Muscle of leg (tissue), 9 donors: ENCODE measurements around the gene TEN1. TPM values are rescaled to one million over a fixed set of nuclear protein-coding genes. Genes with fewer than 3 reads are reported as not detected.

Source experiments
- polyA plus RNA-seq, 8 donors: library from polyadenylated mRNA; unstranded; fragments of 120-200 nt; gene quantifications; one replicate each; pipeline versions ENCODE4 v1.2.1 to v1.2.3, GENCODE V29; 2013; ENCODE audit warnings: inconsistent platforms in 1 of 8, low replicate concordance in 1 of 8; ENCODE audit not compliant: insufficient read length in 8 of 8, insufficient read depth in 1 of 8
- total RNA-seq: library from RNA; stranded (reverse); fragments of 120-200 nt; gene quantifications from one replicate; pipeline ENCODE4 v1.2.4, GENCODE V29; 2013

TEN1 gene
- total and polyA plus RNA-seq, 9 donors = 8.8 to 19.5 (median 12.3) TPM

Other genes with a start within 250 kb of the TEN1 start
- 27.7 TPM for gene GALK1, start 214.0 kb upstream of the TEN1 start, total RNA-seq
- gene GALK1, start 214.0 kb upstream of the TEN1 start, polyA plus RNA-seq = 10 to 100 TPM; 28.2 to 38.5 (median 32.1) TPM
- gene UNK, start 194.4 kb upstream of the TEN1 start, total RNA-seq = 18.6 TPM
- 10 to 100 TPM; 22.4 to 33.8 (median 29.0) TPM for gene UNK, start 194.4 kb upstream of the TEN1 start, polyA plus RNA-seq
- 3.4 TPM for gene UNC13D, start 134.8 kb upstream of the TEN1 start, total RNA-seq
- 1 to 10 TPM; 2.9 to 9.2 (median 5.7) TPM for gene UNC13D, start 134.8 kb upstream of the TEN1 start, polyA plus RNA-seq
- 16.0 TPM for gene WBP2, start 123.9 kb upstream of the TEN1 start, total RNA-seq
- 10 to 100 TPM; 47.8 to 64.1 (median 59.4) TPM for gene WBP2, start 123.9 kb upstream of the TEN1 start, polyA plus RNA-seq
- 25.9 TPM for gene TRIM47, start 100.7 kb upstream of the TEN1 start, total RNA-seq
- 10 to 100 TPM; 22.1 to 29.7 (median 25.0) TPM for gene TRIM47, start 100.7 kb upstream of the TEN1 start, polyA plus RNA-seq
- 16.8 TPM for gene TRIM65, start 82.3 kb upstream of the TEN1 start, total RNA-seq
- gene TRIM65, start 82.3 kb upstream of the TEN1 start, polyA plus RNA-seq = 10 to 100 TPM; 12.7 to 19.5 (median 15.3) TPM
- gene MRPL38, start 74.4 kb upstream of the TEN1 start, total RNA-seq = 28.2 TPM
- 10 to 100 TPM; 58.5 to 81.4 (median 71.8) TPM for gene MRPL38, start 74.4 kb upstream of the TEN1 start, polyA plus RNA-seq
- gene FBF1, start 38.2 kb upstream of the TEN1 start, total RNA-seq = 8.1 TPM
- 1 to 10 TPM; 5.1 to 9.1 (median 7.0) TPM for gene FBF1, start 38.2 kb upstream of the TEN1 start, polyA plus RNA-seq
- gene ACOX1, start 74 bp upstream of the TEN1 start, total RNA-seq = 23.2 TPM
- gene ACOX1, start 74 bp upstream of the TEN1 start, polyA plus RNA-seq = 10 to 100 TPM; 14.6 to 21.1 (median 18.4) TPM
- gene CDK3, start 21.6 kb downstream of the TEN1 start, total RNA-seq = 7.7 TPM
- 1 to 10 TPM; 3.6 to 8.6 (median 6.7) TPM for gene CDK3, start 21.6 kb downstream of the TEN1 start, polyA plus RNA-seq
- not detected for gene EVPL, start 48.1 kb downstream of the TEN1 start, total RNA-seq
- 10 to 100 TPM in 1 of 8 donors, 1 to 10 TPM in 2, under 1 TPM in 5; 0.03 to 12.9 (median 0.45) TPM for gene EVPL, start 48.1 kb downstream of the TEN1 start, polyA plus RNA-seq
- gene SRP68, start 93.3 kb downstream of the TEN1 start, total RNA-seq = 25.0 TPM
- 100 to 1,000 TPM in 2 of 8 donors, 10 to 100 TPM in 6; 72.6 to 110 (median 93.8) TPM for gene SRP68, start 93.3 kb downstream of the TEN1 start, polyA plus RNA-seq
- not detected for gene GALR2, start 95.5 kb downstream of the TEN1 start, total RNA-seq
- under 1 TPM in 1 of 8 donors, not detected in 7; 0.16 TPM for gene GALR2, start 95.5 kb downstream of the TEN1 start, polyA plus RNA-seq
- gene ZACN, start 99.9 kb downstream of the TEN1 start, total RNA-seq = 0.04 TPM
- 10 to 100 TPM; 11.2 to 18.9 (median 15.3) TPM for gene ZACN, start 99.9 kb downstream of the TEN1 start, polyA plus RNA-seq
- gene EXOC7, start 124.5 kb downstream of the TEN1 start, total RNA-seq = 87.6 TPM
- 10 to 100 TPM; 62.3 to 87.7 (median 76.3) TPM for gene EXOC7, start 124.5 kb downstream of the TEN1 start, polyA plus RNA-seq
- gene FOXJ1, start 162.0 kb downstream of the TEN1 start, total RNA-seq = 0.09 TPM
- gene FOXJ1, start 162.0 kb downstream of the TEN1 start, polyA plus RNA-seq = 1 to 10 TPM in 1 of 8 donors, under 1 TPM in 7; 0.05 to 1.1 (median 0.13) TPM